Activated gamma-delta T cell (primary cell): ENCODE results near the gene TNK2.
"Not testable (repeated sequence)": the region's sequence is repeated elsewhere in the genome, so short reads cannot be mapped to it uniquely, and the experiment has no call there.

ENCODE experiments used
- DNase-seq: peaks from one replicate; lab custom pipeline; 2025; lab: John Stamatoyannopoulos, UW

The TNK2 gene

GRCh38 chr3:195850857-195851543, 57.4 kb downstream of the TNK2 start:
- DNase-seq, result no peak

- DNase-seq, result no peak
Observed at GRCh38 chr3:195849322-195850074, 58.9 kb downstream of the TNK2 start.

GRCh38 chr3:195847055-195847950, 61.0 kb downstream of the TNK2 start:
- DNase-seq, result no peak

- DNase-seq, result no peak
Observed at GRCh38 chr3:195845483-195845882, 62.9 kb downstream of the TNK2 start.

- no peak for DNase-seq
Observed at GRCh38 chr3:195844671-195845218, 63.6 kb downstream of the TNK2 start.

GRCh38 chr3:195839260-195840010, 68.9 kb downstream of the TNK2 start:
- DNase-seq, result no peak

GRCh38 chr3:195838714-195839113, 69.6 kb downstream of the TNK2 start:
- no peak for DNase-seq

GRCh38 chr3:195836476-195837135, 71.7 kb downstream of the TNK2 start:
- DNase-seq, result no peak

- no peak for DNase-seq
Observed at GRCh38 chr3:195835791-195836190, 72.6 kb downstream of the TNK2 start.

- DNase-seq, result no peak
Observed at GRCh38 chr3:195834675-195835583, 73.4 kb downstream of the TNK2 start.

GRCh38 chr3:195829897-195830254, 78.5 kb downstream of the TNK2 start:
- no peak for DNase-seq

GRCh38 chr3:195828762-195829161, 79.6 kb downstream of the TNK2 start:
- no peak for DNase-seq

GRCh38 chr3:195825857-195826804, 82.2 kb downstream of the TNK2 start:
- no peak for DNase-seq

GRCh38 chr3:195825191-195825588, 83.2 kb downstream of the TNK2 start:
- DNase-seq, result no peak

- DNase-seq, result not testable (repeated sequence)
Observed at GRCh38 chr3:195824425-195825190, 83.7 kb downstream of the TNK2 start.

- DNase-seq, result no peak
Observed at GRCh38 chr3:195823999-195824398, 84.4 kb downstream of the TNK2 start.

- DNase-seq, result no peak
Observed at GRCh38 chr3:195823280-195823679, 85.1 kb downstream of the TNK2 start.

- DNase-seq, result no peak
Observed at GRCh38 chr3:195822131-195822696, 86.1 kb downstream of the TNK2 start.
